Epithelial cell of umbilical artery (primary cell): ENCODE data around the gene NUCKS1. TPM values are rescaled to one million over a fixed set of nuclear protein-coding genes. Genes with fewer than 3 reads are reported as not detected.

Experiments
- total RNA-seq: library from RNA; depleted of rRNA; stranded (reverse); fragments of >200 nt; gene quantifications from 2 replicates; pipeline ENCODE4 v1.2.3, GENCODE V29; 2014

NUCKS1 gene
- total RNA-seq, result 143 and 144 TPM in 2 replicates

GRCh38 chr1:205750138-205751035, at the start of gene NUCKS1:
TSS of gene NUCKS1 (minus strand) at chr1:205750182. CDS start at chr1:205749973, 209 bp downstream.

GRCh38 chr1:205775015-205775716, 25.2 kb upstream of the NUCKS1 start, which contains the start of gene RAB29:
TSS of gene RAB29 (minus strand) at chr1:205775482. CDS start at chr1:205774956, 526 bp downstream.

GRCh38 chr1:205680073-205680851, 69.7 kb downstream of the NUCKS1 start, which contains the start of gene SLC45A3:
TSS of gene SLC45A3 (minus strand) at chr1:205680509. CDS start at chr1:205664656, 15,853 bp downstream.

Other genes with a start within 250 kb of the NUCKS1 start
- gene CDK18, start 245.5 kb downstream of the NUCKS1 start, total RNA-seq, result 0.46 TPM in 1 of 2 replicates, not detected in the other
- 17.9 and 25.4 TPM in 2 replicates for gene ELK4, start 118.2 kb downstream of the NUCKS1 start, total RNA-seq
- gene SLC45A3, start 69.7 kb downstream of the NUCKS1 start, total RNA-seq, result 8.2 and 8.8 TPM in 2 replicates
- gene RAB29, start 25.3 kb upstream of the NUCKS1 start, total RNA-seq, result 19.5 and 30.7 TPM in 2 replicates
- 12.3 and 21.3 TPM in 2 replicates for gene SLC41A1, start 63.0 kb upstream of the NUCKS1 start, total RNA-seq
- gene PM20D1, start 100.0 kb upstream of the NUCKS1 start, total RNA-seq, result not detected in 2 replicates
- gene SLC26A9, start 193.3 kb upstream of the NUCKS1 start, total RNA-seq, result not detected in 2 replicates